Measurements from ENCODE around the gene HIP1R.

HIP1R gene, protein sequence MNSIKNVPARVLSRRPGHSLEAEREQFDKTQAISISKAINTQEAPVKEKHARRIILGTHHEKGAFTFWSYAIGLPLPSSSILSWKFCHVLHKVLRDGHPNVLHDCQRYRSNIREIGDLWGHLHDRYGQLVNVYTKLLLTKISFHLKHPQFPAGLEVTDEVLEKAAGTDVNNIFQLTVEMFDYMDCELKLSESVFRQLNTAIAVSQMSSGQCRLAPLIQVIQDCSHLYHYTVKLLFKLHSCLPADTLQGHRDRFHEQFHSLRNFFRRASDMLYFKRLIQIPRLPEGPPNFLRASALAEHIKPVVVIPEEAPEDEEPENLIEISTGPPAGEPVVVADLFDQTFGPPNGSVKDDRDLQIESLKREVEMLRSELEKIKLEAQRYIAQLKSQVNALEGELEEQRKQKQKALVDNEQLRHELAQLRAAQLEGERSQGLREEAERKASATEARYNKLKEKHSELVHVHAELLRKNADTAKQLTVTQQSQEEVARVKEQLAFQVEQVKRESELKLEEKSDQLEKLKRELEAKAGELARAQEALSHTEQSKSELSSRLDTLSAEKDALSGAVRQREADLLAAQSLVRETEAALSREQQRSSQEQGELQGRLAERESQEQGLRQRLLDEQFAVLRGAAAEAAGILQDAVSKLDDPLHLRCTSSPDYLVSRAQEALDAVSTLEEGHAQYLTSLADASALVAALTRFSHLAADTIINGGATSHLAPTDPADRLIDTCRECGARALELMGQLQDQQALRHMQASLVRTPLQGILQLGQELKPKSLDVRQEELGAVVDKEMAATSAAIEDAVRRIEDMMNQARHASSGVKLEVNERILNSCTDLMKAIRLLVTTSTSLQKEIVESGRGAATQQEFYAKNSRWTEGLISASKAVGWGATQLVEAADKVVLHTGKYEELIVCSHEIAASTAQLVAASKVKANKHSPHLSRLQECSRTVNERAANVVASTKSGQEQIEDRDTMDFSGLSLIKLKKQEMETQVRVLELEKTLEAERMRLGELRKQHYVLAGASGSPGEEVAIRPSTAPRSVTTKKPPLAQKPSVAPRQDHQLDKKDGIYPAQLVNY

DNA sequence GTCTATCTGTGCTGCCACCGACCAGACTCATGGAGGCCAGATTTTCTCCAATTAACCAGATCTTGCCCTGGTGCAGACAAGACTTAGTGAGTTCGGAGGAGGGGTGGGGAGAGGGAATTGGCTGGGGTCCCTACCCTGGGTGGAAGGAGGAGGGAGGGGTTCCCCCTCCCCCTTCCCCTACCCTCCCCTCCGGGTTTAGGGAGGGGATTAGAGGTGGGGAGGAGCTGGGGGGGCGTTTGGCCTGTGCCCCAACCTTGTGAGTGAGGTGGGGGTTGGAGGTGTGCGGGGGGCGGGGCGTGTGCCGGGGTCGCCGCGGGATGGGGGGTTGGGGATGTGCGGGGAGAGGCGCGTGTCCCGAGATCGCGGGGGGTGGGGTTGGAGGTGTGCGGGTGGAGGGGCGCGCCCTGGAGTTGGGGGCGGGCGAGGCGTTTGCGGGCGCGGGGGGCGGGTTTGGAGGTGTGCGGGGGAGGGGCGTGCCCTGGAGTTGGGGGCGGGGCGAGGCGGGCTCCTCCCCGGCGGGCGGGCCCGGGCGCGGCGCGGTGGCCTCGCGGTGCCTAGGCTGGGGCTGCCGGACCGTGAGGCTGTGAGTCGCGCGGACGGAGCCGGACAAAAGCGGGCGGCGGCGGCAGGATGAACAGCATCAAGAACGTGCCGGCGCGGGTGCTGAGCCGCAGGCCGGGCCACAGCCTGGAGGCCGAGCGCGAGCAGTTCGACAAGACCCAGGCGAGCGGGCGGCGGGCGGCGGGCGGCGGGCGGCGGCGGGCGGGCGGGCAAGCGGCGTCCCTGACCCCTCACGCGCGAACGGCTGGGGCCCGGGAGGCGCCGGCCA is at the start of gene HIP1R:
Gene HIP1R, plus strand, starts transcription at position 537 of the 829 bp plus-strand sequence. Its CDS starts 94 bp downstream, at position 631.
- Histone ChIP-seq H3K27me3 (ENCODE audit: control insufficient read depth in 2 of 2, insufficient read depth in 2 of 2, low read length in 2 of 2) (no peaks in the 10 kb centered on the region), H3K9me3 (ENCODE audit: control insufficient read depth in 2 of 2, low read length in 2 of 2) (no peaks in the 10 kb centered on the region), H3K4me3 (ENCODE audit: low read length in 2 of 2) (peak within 1 kb of the TSS; percentile 80 to 82), H3K4me1 (ENCODE audit: control insufficient read depth in 2 of 2, insufficient read depth in 2 of 2, low read length in 2 of 2) (peaks cover 35 to 42% of the 10 kb centered on the region in 2 donors), H3K36me3 (ENCODE audit: control insufficient read depth in 2 of 2, insufficient read depth in 2 of 2, low read length in 2 of 2) (peaks cover 0 to 2% of the 10 kb centered on the region in 2 donors), H3K27ac (ENCODE audit: low read depth in 2 of 2, low read length in 2 of 2) (peak within 1 kb of the TSS; percentile 86 to 89), H3K9ac (ENCODE audit: low read depth in 1 of 2, low read length in 2 of 2) (peak within 1 kb of the TSS; percentile 75 to 81)

DNA sequence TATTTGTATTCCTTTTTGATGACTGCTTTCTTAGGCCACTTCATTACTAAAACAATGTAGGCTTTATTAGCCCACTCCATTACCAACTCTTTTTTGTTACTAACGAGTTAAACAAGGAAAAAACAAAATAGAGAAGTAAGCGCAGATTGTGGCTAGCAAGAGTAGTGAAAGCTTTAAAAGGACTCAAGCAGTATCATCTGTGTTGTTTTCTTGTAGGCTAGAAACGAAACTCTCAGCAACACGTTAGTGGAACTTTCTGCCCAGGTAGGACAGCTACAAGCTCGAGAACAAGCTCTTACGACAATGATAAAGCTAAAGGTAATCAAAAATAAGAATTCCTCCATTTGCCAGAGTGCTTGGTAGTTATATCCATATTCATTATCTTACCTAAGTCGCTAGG is 49.8 kb upstream of the HIP1R start:
- Histone ChIP-seq H3K4me1 (ENCODE audit: control insufficient read depth in 2 of 2, insufficient read depth in 2 of 2, low read length in 2 of 2) (no peaks in the 10 kb centered on the region), H3K36me3 (ENCODE audit: control insufficient read depth in 2 of 2, insufficient read depth in 2 of 2, low read length in 2 of 2) (no peaks in the 10 kb centered on the region), H3K9me3 (ENCODE audit: control insufficient read depth in 2 of 2, low read length in 2 of 2) (no peaks in the 10 kb centered on the region), H3K27ac (ENCODE audit: low read depth in 2 of 2, low read length in 2 of 2) (no peak overlapping the region), H3K27me3 (ENCODE audit: control insufficient read depth in 2 of 2, insufficient read depth in 2 of 2, low read length in 2 of 2) (no peaks in the 10 kb centered on the region), H3K4me3 (ENCODE audit: low read length in 2 of 2) (no peak overlapping the region), H3K9ac (ENCODE audit: low read depth in 1 of 2, low read length in 2 of 2) (no peak overlapping the region)

DNA sequence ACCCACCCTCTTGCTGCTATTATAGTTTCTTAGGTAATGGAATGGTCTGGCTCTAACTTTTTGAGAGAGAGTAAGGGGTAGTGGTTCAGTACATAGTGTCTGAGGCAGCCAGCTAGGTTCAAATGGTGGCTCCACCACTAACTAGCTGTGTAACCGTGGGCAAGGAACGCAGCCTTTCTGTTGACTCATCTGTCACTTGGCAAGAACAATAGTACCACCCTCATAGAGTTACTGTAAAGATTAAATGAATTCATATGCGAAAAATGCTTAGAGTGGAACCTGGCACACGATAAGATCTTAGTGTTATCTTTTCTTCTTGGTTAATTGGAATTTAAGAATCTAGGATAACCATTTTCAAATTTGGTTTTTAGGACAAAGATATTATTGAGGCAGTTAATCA is 46.9 kb upstream of the HIP1R start:
- Histone ChIP-seq H3K36me3 (ENCODE audit: control insufficient read depth in 2 of 2, insufficient read depth in 2 of 2, low read length in 2 of 2) (no peaks in the 10 kb centered on the region), H3K9me3 (ENCODE audit: control insufficient read depth in 2 of 2, low read length in 2 of 2) (no peaks in the 10 kb centered on the region), H3K27ac (ENCODE audit: low read depth in 2 of 2, low read length in 2 of 2) (no peak overlapping the region), H3K4me3 (ENCODE audit: low read length in 2 of 2) (no peak overlapping the region), H3K4me1 (ENCODE audit: control insufficient read depth in 2 of 2, insufficient read depth in 2 of 2, low read length in 2 of 2) (no peaks in the 10 kb centered on the region), H3K9ac (ENCODE audit: low read depth in 1 of 2, low read length in 2 of 2) (no peak overlapping the region), H3K27me3 (ENCODE audit: control insufficient read depth in 2 of 2, insufficient read depth in 2 of 2, low read length in 2 of 2) (no peaks in the 10 kb centered on the region)

DNA sequence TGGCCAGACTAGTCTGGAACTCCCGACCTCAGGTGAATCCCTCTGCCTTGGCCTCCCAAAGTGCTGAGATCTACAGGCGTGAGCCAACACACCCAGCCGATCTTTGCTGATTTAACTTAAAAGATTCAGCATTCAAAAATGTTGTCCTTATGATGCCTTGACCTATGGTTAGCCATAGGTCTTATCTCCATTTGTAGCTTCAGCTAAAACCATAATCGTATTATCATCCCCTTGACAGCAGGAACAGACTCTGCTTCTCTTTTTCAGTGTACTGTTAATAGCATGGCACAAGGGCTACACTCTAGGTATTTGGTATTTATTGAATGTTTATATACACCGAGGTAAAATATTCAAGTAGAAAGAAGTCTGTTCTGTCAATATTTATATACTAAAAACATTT is 45.6 kb upstream of the HIP1R start:
- no peaks in the 10 kb centered on the region for H3K9me3 ChIP-seq (ENCODE audit: control insufficient read depth in 2 of 2, low read length in 2 of 2)

DNA sequence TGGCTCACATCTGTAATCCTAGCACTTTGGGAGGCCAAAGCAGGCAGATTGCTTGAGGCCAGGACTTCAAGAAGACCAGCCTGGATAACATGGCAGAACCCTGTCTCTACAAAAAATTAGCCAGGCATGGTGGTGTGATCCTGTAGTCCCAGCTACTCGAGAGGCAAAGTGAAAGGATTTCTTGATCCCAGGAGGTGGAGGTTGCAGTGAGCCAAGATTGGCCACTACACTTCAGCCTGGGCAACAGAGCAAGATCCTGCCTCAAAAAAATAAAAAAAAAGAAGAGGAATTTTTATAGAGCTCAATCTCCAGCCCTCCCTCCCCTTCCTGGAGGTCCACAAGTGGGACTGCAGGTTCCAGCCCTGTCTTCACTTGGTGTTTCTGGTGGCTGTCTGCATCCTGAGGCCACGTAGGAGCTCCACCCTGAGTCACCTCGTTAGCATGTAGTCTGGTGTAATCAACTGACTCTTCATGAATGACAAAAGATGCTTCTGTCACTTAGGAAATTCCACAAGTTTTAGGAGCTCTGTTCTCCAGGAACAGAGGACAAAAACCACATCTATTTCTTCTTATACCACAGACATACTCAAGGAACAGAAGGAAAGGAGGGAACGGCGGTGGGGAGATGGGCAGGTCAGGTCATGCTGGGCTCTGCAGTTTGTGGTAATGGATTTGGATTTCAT is 44.7 kb upstream of the HIP1R start:
- Histone ChIP-seq H3K9ac (ENCODE audit: low read depth in 1 of 2, low read length in 2 of 2) (no peak overlapping the region), H3K27me3 (ENCODE audit: control insufficient read depth in 2 of 2, insufficient read depth in 2 of 2, low read length in 2 of 2) (no peaks in the 10 kb centered on the region), H3K4me3 (ENCODE audit: low read length in 2 of 2) (no peak overlapping the region), H3K36me3 (ENCODE audit: control insufficient read depth in 2 of 2, insufficient read depth in 2 of 2, low read length in 2 of 2) (no peaks in the 10 kb centered on the region), H3K9me3 (ENCODE audit: control insufficient read depth in 2 of 2, low read length in 2 of 2) (no peaks in the 10 kb centered on the region), H3K4me1 (ENCODE audit: control insufficient read depth in 2 of 2, insufficient read depth in 2 of 2, low read length in 2 of 2) (no peaks in the 10 kb centered on the region), H3K27ac (ENCODE audit: low read depth in 2 of 2, low read length in 2 of 2) (no peak overlapping the region)

More for the DNA sequence above, 45.6 kb upstream of the HIP1R start:
- Histone ChIP-seq H3K9ac (ENCODE audit: low read depth in 1 of 2, low read length in 2 of 2) (no peak overlapping the region), H3K27me3 (ENCODE audit: control insufficient read depth in 2 of 2, insufficient read depth in 2 of 2, low read length in 2 of 2) (no peaks in the 10 kb centered on the region), H3K27ac (ENCODE audit: low read depth in 2 of 2, low read length in 2 of 2) (no peak overlapping the region), H3K4me1 (ENCODE audit: control insufficient read depth in 2 of 2, insufficient read depth in 2 of 2, low read length in 2 of 2) (no peaks in the 10 kb centered on the region), H3K4me3 (ENCODE audit: low read length in 2 of 2) (no peak overlapping the region), H3K36me3 (ENCODE audit: control insufficient read depth in 2 of 2, insufficient read depth in 2 of 2, low read length in 2 of 2) (no peaks in the 10 kb centered on the region)

DNA sequence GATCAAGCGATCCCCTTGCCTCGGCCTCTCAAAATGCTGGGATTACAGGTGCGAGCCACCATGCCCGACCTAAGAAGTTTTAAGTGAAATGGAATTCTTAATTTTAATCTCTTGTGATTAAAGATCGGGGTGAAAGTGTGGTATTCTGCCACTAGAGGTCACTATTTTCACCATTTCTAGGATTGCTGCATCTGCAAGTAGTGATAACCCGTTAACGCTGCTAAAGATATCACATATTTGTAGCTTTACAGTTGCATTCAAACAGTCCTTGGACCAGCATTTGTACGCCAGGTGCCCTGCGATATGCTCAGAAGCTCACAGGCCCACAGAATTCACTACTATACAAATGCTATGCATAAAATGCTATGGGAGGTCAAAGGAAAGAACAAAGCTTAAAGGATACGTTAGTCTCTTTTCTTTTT is 41.6 kb upstream of the HIP1R start:
- Histone ChIP-seq H3K27ac (ENCODE audit: low read depth in 2 of 2, low read length in 2 of 2) (no peak overlapping the region), H3K27me3 (ENCODE audit: control insufficient read depth in 2 of 2, insufficient read depth in 2 of 2, low read length in 2 of 2) (no peaks in the 10 kb centered on the region), H3K4me3 (ENCODE audit: low read length in 2 of 2) (no peak overlapping the region), H3K9ac (ENCODE audit: low read depth in 1 of 2, low read length in 2 of 2) (no peak overlapping the region), H3K4me1 (ENCODE audit: control insufficient read depth in 2 of 2, insufficient read depth in 2 of 2, low read length in 2 of 2) (no peaks in the 10 kb centered on the region), H3K9me3 (ENCODE audit: control insufficient read depth in 2 of 2, low read length in 2 of 2) (no peaks in the 10 kb centered on the region), H3K36me3 (ENCODE audit: control insufficient read depth in 2 of 2, insufficient read depth in 2 of 2, low read length in 2 of 2) (no peaks in the 10 kb centered on the region)

DNA sequence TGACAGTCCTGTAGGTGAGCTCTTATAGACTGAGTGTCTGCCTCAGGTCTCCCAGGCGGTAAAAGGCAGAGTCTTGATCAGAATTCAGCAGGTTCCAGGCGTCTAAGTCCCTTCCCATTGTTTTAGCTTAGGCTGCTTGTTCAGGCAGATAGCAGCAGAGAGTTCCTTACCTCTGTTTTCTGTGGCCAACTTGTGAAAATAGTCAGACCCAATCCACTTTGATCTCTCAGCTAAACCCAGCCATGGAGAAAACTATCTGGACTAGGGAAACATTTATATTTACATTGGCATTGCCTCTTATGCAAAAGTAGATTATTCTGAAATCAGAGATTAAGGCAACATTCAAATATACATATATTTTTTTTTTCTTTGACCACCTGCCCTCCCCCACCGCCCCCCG is 39.5 kb upstream of the HIP1R start:
- Histone ChIP-seq H3K27ac (ENCODE audit: low read depth in 2 of 2, low read length in 2 of 2) (no peak overlapping the region), H3K27me3 (ENCODE audit: control insufficient read depth in 2 of 2, insufficient read depth in 2 of 2, low read length in 2 of 2) (no peaks in the 10 kb centered on the region), H3K9ac (ENCODE audit: low read depth in 1 of 2, low read length in 2 of 2) (no peak overlapping the region), H3K9me3 (ENCODE audit: control insufficient read depth in 2 of 2, low read length in 2 of 2) (no peaks in the 10 kb centered on the region), H3K36me3 (ENCODE audit: control insufficient read depth in 2 of 2, insufficient read depth in 2 of 2, low read length in 2 of 2) (no peaks in the 10 kb centered on the region), H3K4me1 (ENCODE audit: control insufficient read depth in 2 of 2, insufficient read depth in 2 of 2, low read length in 2 of 2) (no peaks in the 10 kb centered on the region), H3K4me3 (ENCODE audit: low read length in 2 of 2) (no peak overlapping the region)

DNA sequence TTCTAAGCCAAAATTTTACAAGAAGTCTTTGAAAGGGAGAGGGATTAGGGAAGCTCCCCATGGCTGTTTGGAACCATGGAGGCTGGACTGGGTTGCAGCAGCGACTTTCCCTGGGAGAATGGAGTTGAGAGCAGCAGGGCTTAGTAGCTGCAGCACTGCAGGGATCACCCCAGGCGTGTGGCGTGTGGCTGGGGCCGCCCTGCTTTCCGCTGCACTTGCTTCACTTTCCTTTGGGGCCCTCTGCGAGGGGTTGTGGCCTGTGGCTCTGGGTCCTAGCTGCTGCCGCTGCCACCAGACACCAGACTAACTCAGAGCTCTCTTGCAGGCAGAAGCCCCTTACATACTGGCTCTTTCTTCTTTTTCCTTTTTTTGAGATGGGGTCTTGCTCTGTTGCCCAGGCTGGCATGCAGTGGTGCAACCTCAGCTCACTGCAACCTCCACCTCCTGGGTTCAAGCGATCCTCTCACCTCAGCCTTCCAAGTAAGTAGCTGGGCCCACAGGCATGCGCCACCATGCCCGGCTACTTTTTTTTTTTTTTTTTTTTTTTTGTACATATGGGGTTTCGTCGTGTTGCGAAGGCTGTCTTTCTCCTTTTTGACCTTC is 35.5 kb upstream of the HIP1R start:
- Histone ChIP-seq H3K4me3 (ENCODE audit: low read length in 2 of 2) (no peak overlapping the region), H3K9me3 (ENCODE audit: control insufficient read depth in 2 of 2, low read length in 2 of 2) (no peaks in the 10 kb centered on the region), H3K36me3 (ENCODE audit: control insufficient read depth in 2 of 2, insufficient read depth in 2 of 2, low read length in 2 of 2) (no peaks in the 10 kb centered on the region), H3K9ac (ENCODE audit: low read depth in 1 of 2, low read length in 2 of 2) (no peak overlapping the region), H3K27ac (ENCODE audit: low read depth in 2 of 2, low read length in 2 of 2) (no peak overlapping the region), H3K27me3 (ENCODE audit: control insufficient read depth in 2 of 2, insufficient read depth in 2 of 2, low read length in 2 of 2) (no peaks in the 10 kb centered on the region), H3K4me1 (ENCODE audit: control insufficient read depth in 2 of 2, insufficient read depth in 2 of 2, low read length in 2 of 2) (no peaks in the 10 kb centered on the region)

DNA sequence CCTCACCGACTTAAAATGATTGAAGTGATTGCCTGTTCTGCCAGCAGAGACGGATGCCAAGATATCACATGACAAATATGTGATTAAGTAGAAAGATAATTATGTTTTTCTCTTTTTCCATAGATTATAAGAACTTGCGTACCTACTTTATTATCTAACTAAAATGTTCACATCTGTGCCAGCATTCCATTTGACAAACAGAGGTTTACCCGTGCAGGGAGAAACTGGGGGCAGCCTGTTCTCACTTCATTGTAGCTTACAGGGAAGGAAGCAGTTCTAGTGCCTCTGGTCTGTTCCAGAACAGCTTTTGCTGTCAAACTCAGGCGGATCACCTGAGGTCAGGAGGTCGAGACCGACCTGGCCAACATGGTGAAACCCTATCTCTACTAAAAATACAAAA is 31.3 kb upstream of the HIP1R start:
- H3K27me3 ChIP-seq (ENCODE audit: control insufficient read depth in 2 of 2, insufficient read depth in 2 of 2, low read length in 2 of 2), result no peaks in the 10 kb centered on the region
- H3K36me3 ChIP-seq (ENCODE audit: control insufficient read depth in 2 of 2, insufficient read depth in 2 of 2, low read length in 2 of 2), result no peaks in the 10 kb centered on the region
- no peaks in the 10 kb centered on the region for H3K4me1 ChIP-seq (ENCODE audit: control insufficient read depth in 2 of 2, insufficient read depth in 2 of 2, low read length in 2 of 2)
- no peaks in the 10 kb centered on the region for H3K9me3 ChIP-seq (ENCODE audit: control insufficient read depth in 2 of 2, low read length in 2 of 2)
- H3K27ac ChIP-seq (ENCODE audit: low read depth in 2 of 2, low read length in 2 of 2), result no peak overlapping the region
- no peak overlapping the region for H3K9ac ChIP-seq (ENCODE audit: low read depth in 1 of 2, low read length in 2 of 2)
- no peak overlapping the region for H3K4me3 ChIP-seq (ENCODE audit: low read length in 2 of 2)

Measured in mucosa of rectum (tissue), 2 donors.